Esophagus muscularis mucosa (tissue), 3 donors: Measurements from ENCODE around the gene MAP3K20.

Source experiments
- CTCF ChIP-seq, 3 experiments: fragments of 200-600 bp in 2 of 3; fragments of 450-650 bp in 1 of 3; sonication (generic) in 2 of 3; IDR thresholded peaks; one replicate each; pipeline ENCODE4 v1.5.1; 2017 to 2019; ENCODE audit warnings: antibody characterized with exemption in 3 of 3, mild to moderate bottlenecking in 2 of 3, moderate library complexity in 1 of 3
- POLR2AphosphoS5 ChIP-seq, 2 donors: sonication (generic); formaldehyde crosslinking; IDR thresholded peaks; one replicate each; pipeline ENCODE4 v1.6.1; 2017; ENCODE audit warnings: antibody characterized with exemption in 2 of 2

- TF ChIP-seq CTCF (IDR thresholded peaks at IDR 0.05) (no peak), POLR2AphosphoS5 (IDR thresholded peaks at IDR 0.05) (no peak)
Measured at GRCh38 chr2:173117678-173118077, 42.0 kb downstream of the MAP3K20 start.
